ENCODE measurements around the gene TENM4. TPM values are rescaled to one million over a fixed set of nuclear protein-coding genes. Genes with fewer than 3 reads are reported as not detected.

Gene TENM4
- total RNA-seq, 2 donors from 2014 or later: 68.2 to 130 TPM

DNA sequence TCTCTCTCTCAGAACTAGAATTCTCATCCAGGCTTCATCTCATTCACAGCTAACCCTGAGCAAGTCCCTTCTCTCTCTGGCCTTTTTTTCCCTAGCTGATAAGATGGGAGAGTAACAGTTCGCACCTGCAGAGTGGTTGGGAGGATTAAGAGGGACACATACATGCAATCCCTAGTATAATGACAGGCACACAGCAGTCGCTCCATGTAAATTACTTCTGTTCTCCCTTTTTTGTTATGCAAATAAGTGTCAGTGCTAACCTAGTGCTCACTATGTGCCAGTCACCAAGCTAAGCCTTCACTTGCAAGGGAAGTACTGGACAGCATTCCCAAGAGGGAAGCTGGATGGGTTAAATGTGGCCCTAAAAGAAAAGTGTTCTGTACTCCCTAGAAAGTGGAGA lies 63.4 kb downstream of the TENM4 start:
- Mint-ChIP-seq H3K36me3 (ENCODE audit: low read depth) (peaks cover 12% of the 10 kb centered on the region), H3K4me3 (no peak overlapping the region), H3K27ac (no peak overlapping the region), H3K4me1 (peaks cover 40% of the 10 kb centered on the region), H3K27me3 (ENCODE audit: insufficient read depth) (no peaks in the 10 kb centered on the region), H3K9me3 (peaks cover 11% of the 10 kb centered on the region)
- Histone ChIP-seq H3K27ac (ENCODE audit: low read depth, low read length) (no peak overlapping the region), H3K4me3 (ENCODE audit: low read length) (peak overlapping the region; percentile 52), H3K9ac (ENCODE audit: extremely low read depth, low read length, poor library complexity, severe bottlenecking) (no peak overlapping the region), H3K4me1 (ENCODE audit: control insufficient read depth, insufficient read depth, low read length) (peaks cover 6% of the 10 kb centered on the region), H3K9me3 (ENCODE audit: control insufficient read depth, low read length) (peaks cover 22% of the 10 kb centered on the region), H3K36me3 (ENCODE audit: control insufficient read depth, insufficient read depth, low read length) (no peaks in the 10 kb centered on the region), H3K27me3 (ENCODE audit: control insufficient read depth, insufficient read depth, low read length, poor library complexity, severe bottlenecking) (no peaks in the 10 kb centered on the region)
- TF ChIP-seq, protein P1, sequence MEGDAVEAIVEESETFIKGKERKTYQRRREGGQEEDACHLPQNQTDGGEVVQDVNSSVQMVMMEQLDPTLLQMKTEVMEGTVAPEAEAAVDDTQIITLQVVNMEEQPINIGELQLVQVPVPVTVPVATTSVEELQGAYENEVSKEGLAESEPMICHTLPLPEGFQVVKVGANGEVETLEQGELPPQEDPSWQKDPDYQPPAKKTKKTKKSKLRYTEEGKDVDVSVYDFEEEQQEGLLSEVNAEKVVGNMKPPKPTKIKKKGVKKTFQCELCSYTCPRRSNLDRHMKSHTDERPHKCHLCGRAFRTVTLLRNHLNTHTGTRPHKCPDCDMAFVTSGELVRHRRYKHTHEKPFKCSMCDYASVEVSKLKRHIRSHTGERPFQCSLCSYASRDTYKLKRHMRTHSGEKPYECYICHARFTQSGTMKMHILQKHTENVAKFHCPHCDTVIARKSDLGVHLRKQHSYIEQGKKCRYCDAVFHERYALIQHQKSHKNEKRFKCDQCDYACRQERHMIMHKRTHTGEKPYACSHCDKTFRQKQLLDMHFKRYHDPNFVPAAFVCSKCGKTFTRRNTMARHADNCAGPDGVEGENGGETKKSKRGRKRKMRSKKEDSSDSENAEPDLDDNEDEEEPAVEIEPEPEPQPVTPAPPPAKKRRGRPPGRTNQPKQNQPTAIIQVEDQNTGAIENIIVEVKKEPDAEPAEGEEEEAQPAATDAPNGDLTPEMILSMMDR (conservative IDR thresholded peaks at IDR 0.05): no peak
- no peak for DNase-seq
- 71 to 90% methylated on average over 2 of the region's 2 CpGs for WGBS, 2 experiments (ENCODE audit: insufficient coverage in 1 of 2, insufficient read length in 1 of 2)

GRCh38 chr11:79375818-79376550 lies 64.8 kb downstream of the TENM4 start:
- DNase-seq: peak; percentile 69
- Histone ChIP-seq H3K9ac (ENCODE audit: extremely low read depth, low read length, poor library complexity, severe bottlenecking) (no peak overlapping the region), H3K27ac (ENCODE audit: low read depth, low read length) (no peak overlapping the region), H3K9me3 (ENCODE audit: control insufficient read depth, low read length) (peaks cover 22% of the 10 kb centered on the region), H3K27me3 (ENCODE audit: control insufficient read depth, insufficient read depth, low read length, poor library complexity, severe bottlenecking) (no peaks in the 10 kb centered on the region), H3K36me3 (ENCODE audit: control insufficient read depth, insufficient read depth, low read length) (no peaks in the 10 kb centered on the region), H3K4me1 (ENCODE audit: control insufficient read depth, insufficient read depth, low read length) (peaks cover 9% of the 10 kb centered on the region), H3K4me3 (ENCODE audit: low read length) (no peak overlapping the region)
- Mint-ChIP-seq H3K27ac (peak overlapping the region; percentile 4), H3K4me3 (no peak overlapping the region), H3K27me3 (ENCODE audit: insufficient read depth) (no peaks in the 10 kb centered on the region), H3K4me1 (peaks cover 49% of the 10 kb centered on the region), H3K9me3 (peaks cover 11% of the 10 kb centered on the region), H3K36me3 (ENCODE audit: low read depth) (peaks cover 10% of the 10 kb centered on the region)
- WGBS, 2 experiments (ENCODE audit: insufficient coverage in 1 of 2, insufficient read length in 1 of 2): 45 to 58% methylated on average over 3 of the region's 3 CpGs
- TF ChIP-seq, protein P1 (conservative IDR thresholded peaks at IDR 0.05): no peak

- no peak overlapping the region for H3K4me3 ChIP-seq (ENCODE audit: low read length)
- peak overlapping the region; percentile 56 for H3K27ac Mint-ChIP-seq
- peaks cover 11% of the 10 kb centered on the region for H3K4me1 ChIP-seq (ENCODE audit: control insufficient read depth, insufficient read depth, low read length)
- no peak for DNase-seq
- no peak overlapping the region for H3K9ac ChIP-seq (ENCODE audit: extremely low read depth, low read length, poor library complexity, severe bottlenecking)
- no peaks in the 10 kb centered on the region for H3K27me3 ChIP-seq (ENCODE audit: control insufficient read depth, insufficient read depth, low read length, poor library complexity, severe bottlenecking)
- peaks cover 10% of the 10 kb centered on the region for H3K36me3 Mint-ChIP-seq (ENCODE audit: low read depth)
- H3K4me1 Mint-ChIP-seq: peaks cover 60% of the 10 kb centered on the region
- H3K36me3 ChIP-seq (ENCODE audit: control insufficient read depth, insufficient read depth, low read length): no peaks in the 10 kb centered on the region
- H3K27ac ChIP-seq (ENCODE audit: low read depth, low read length): no peak overlapping the region
- H3K4me3 Mint-ChIP-seq: no peak overlapping the region
- WGBS, 2 experiments (ENCODE audit: insufficient coverage in 1 of 2, insufficient read length in 1 of 2): 52 to 53% methylated on average over 5 to 7 of the region's 7 CpGs
- no peaks in the 10 kb centered on the region for H3K27me3 Mint-ChIP-seq (ENCODE audit: insufficient read depth)
- peaks cover 22% of the 10 kb centered on the region for H3K9me3 ChIP-seq (ENCODE audit: control insufficient read depth, low read length)
- H3K9me3 Mint-ChIP-seq: peaks cover 11% of the 10 kb centered on the region
- TF ChIP-seq, protein P1 (conservative IDR thresholded peaks at IDR 0.05): no peak
Measured at GRCh38 chr11:79374727-79375126, 66.1 kb downstream of the TENM4 start.

Measured in endodermal cell (in vitro differentiated cells).